HG03103 (cell line): Measurements from ENCODE around the gene PLAAT4.
A peak's percentile ranks its signal among the peaks of the same experiment; 100 is the strongest.
"Not testable (repeated sequence)": the region's sequence is repeated elsewhere in the genome, so short reads cannot be mapped to it uniquely, and the experiment has no call there.

Experiments
- ATAC-seq: cut with Tn5 transposase; IDR thresholded peaks from one replicate; pipeline ENCODE4 v1.9.1; 2021; ENCODE audit warnings: low read depth; ENCODE audit not compliant: unreplicated experiment

Gene PLAAT4

GRCh38 chr11:63510360-63511047, 26.1 kb upstream of the PLAAT4 start:
- no peak for ATAC-seq

GRCh38 chr11:63511048-63511748, 25.4 kb upstream of the PLAAT4 start:
- no peak for ATAC-seq

GRCh38 chr11:63512816-63513215, 23.8 kb upstream of the PLAAT4 start:
- ATAC-seq = no peak

GRCh38 chr11:63516109-63516508, 20.5 kb upstream of the PLAAT4 start:
- ATAC-seq = no peak

- no peak for ATAC-seq
These were observed 19.5 kb upstream of the PLAAT4 start for GRCh38 chr11:63517156-63517555.

GRCh38 chr11:63518548-63518947, 18.1 kb upstream of the PLAAT4 start:
- ATAC-seq = no peak

- no peak for ATAC-seq
These were observed 15.9 kb upstream of the PLAAT4 start for GRCh38 chr11:63520606-63521170.

- no peak for ATAC-seq
These were observed 14.7 kb upstream of the PLAAT4 start for GRCh38 chr11:63521896-63522295.

GRCh38 chr11:63523151-63523550, 13.5 kb upstream of the PLAAT4 start:
- ATAC-seq = no peak

GRCh38 chr11:63527667-63528066, 8.9 kb upstream of the PLAAT4 start:
- no peak for ATAC-seq

GRCh38 chr11:63528156-63528555, 8.5 kb upstream of the PLAAT4 start:
- ATAC-seq = not testable (repeated sequence)

- ATAC-seq = not testable (repeated sequence)
These were observed 7.8 kb upstream of the PLAAT4 start for GRCh38 chr11:63528729-63529278.

GRCh38 chr11:63529373-63529772, 7.2 kb upstream of the PLAAT4 start:
- not testable (repeated sequence) for ATAC-seq

GRCh38 chr11:63530021-63530420, 6.6 kb upstream of the PLAAT4 start:
- no peak for ATAC-seq

GRCh38 chr11:63531074-63531792, 5.4 kb upstream of the PLAAT4 start:
- peak; percentile 68 for ATAC-seq

GRCh38 chr11:63532117-63532516, 4.5 kb upstream of the PLAAT4 start:
- no peak for ATAC-seq

- no peak for ATAC-seq
These were observed 3.7 kb upstream of the PLAAT4 start for GRCh38 chr11:63532799-63533475.

- no peak for ATAC-seq
These were observed 2.5 kb upstream of the PLAAT4 start for GRCh38 chr11:63534076-63534475.

- ATAC-seq = no peak
These were observed 1.6 kb upstream of the PLAAT4 start for GRCh38 chr11:63534895-63535461.

- ATAC-seq = no peak
These were observed 874 bp upstream of the PLAAT4 start for GRCh38 chr11:63535734-63536133.
